HepG2 (cell line): ENCODE results near the gene ARAP1. TPM values are rescaled to one million over a fixed set of nuclear protein-coding genes. Genes with fewer than 3 reads are reported as not detected.

Experiments
- ATAC-seq: fragments of 200-7000 bp; cut with Tn5 transposase; 3 replicates; pipeline ENCODE4 v1.9.1; 2020; ENCODE audit warnings: mild to moderate bottlenecking, moderate library complexity
- BruUV-seq: library from RNA; stranded (reverse); fragments of 400-500 nt; replicated peaks from 2 replicates; lab custom pipeline; 2021; lab: Mats Ljungman, UMichigan
- CTCF ChIA-PET: fragments of 300-600 bp; formaldehyde crosslinking; extraction: SDS; loops from one replicate; lab custom pipeline; 2021; ENCODE audit warnings: low total read pairs, inconsistent platforms, low intra/inter-chr PET ratio; lab: Yijun Ruan, JAX
- POLR2A ChIA-PET: fragments of 350-600 bp; sonication (Branson Sonifier 250); formaldehyde crosslinking; loops from one replicate; lab custom pipeline; 2020; ENCODE audit warnings: antibody characterized with exemption, inconsistent platforms; lab: Yijun Ruan, JAX
- DNase-seq: peaks from one replicate; pipeline ENCODE4 v3.0.0-alpha.2; 2015; ENCODE audit warnings: low spot score
- FAIRE-seq: peaks from 3 replicates; lab custom pipeline; 2011; peaks lifted over from hg19 to GRCh38; lab: Jason Lieb, UNC
- H2AFZ ChIP-seq: one replicate; pipeline ENCODE4 v1.6.1; 2011; ENCODE audit warnings: low read length, inconsistent platforms
- H3K27ac ChIP-seq: fragments of 300-600 bp; 3 replicates; pipeline ENCODE4 v1.8.0; 2011; ENCODE audit warnings: mixed run types, mild to moderate bottlenecking, mixed read lengths, low read length, inconsistent platforms; ENCODE audit not compliant: insufficient read depth; ENCODE audit errors: extremely low read length
- H3K27me3 ChIP-seq, 2 experiments: fragments of 200-600 bp in 1 of 2; 2 replicates in 1 of 2; 3 replicates in 1 of 2; pipeline versions ENCODE4 v1.6.0 to v1.8.0; 2011; ENCODE audit warnings: low read length in 2 of 2, mild to moderate bottlenecking in 2 of 2, moderate library complexity in 2 of 2, inconsistent platforms in 1 of 2; ENCODE audit not compliant: insufficient read depth in 2 of 2, control insufficient read depth in 1 of 2
- H3K36me3 ChIP-seq, 2 experiments: fragments of 200-600 bp in 1 of 2; replicated peaks in 1 of 2; 2 replicates in 1 of 2; 3 replicates in 1 of 2; pipeline versions ENCODE4 v1.5.1 to v1.8.0; 2011; ENCODE audit warnings: low read length in 2 of 2, inconsistent platforms in 1 of 2; ENCODE audit not compliant: insufficient read depth in 2 of 2, control insufficient read depth in 1 of 2
- H3K4me1 ChIP-seq: 2 replicates; pipeline ENCODE4 v1.5.1; 2012; ENCODE audit warnings: low read length, inconsistent platforms; ENCODE audit not compliant: insufficient read depth
- H3K4me2 ChIP-seq: 2 replicates; pipeline ENCODE4 v1.6.0; 2011; ENCODE audit warnings: low read depth, low read length, inconsistent platforms
- H3K4me3 ChIP-seq, 3 experiments: fragments of 200-600 bp in 1 of 3; sonication (generic), shearing (Covaris generic) in 1 of 3; replicated peaks in 1 of 3; 2 replicates each; pipeline ENCODE4 v1.5.1; 2011 to 2016; ENCODE audit warnings: low read length in 3 of 3, inconsistent platforms in 2 of 3, low read depth in 2 of 3, mild to moderate bottlenecking in 2 of 3, control low read depth in 1 of 3, mixed read lengths in 1 of 3; ENCODE audit not compliant: insufficient read depth in 1 of 3
- H3K79me2 ChIP-seq: one replicate; pipeline ENCODE4 v1.6.1; 2011; ENCODE audit warnings: low read length, inconsistent platforms; ENCODE audit not compliant: insufficient read depth
- H3K9ac ChIP-seq: 2 replicates; pipeline ENCODE4 v1.6.0; 2011; ENCODE audit warnings: mild to moderate bottlenecking, low read depth, low read length, inconsistent platforms; ENCODE audit not compliant: insufficient read depth
- H3K9me3 ChIP-seq: 2 replicates; pipeline ENCODE4 v1.5.1; 2012; ENCODE audit warnings: mild to moderate bottlenecking, low read length
- H4K20me1 ChIP-seq: 2 replicates; pipeline ENCODE4 v1.6.0; 2011; ENCODE audit warnings: inconsistent platforms, mild to moderate bottlenecking, low read length, moderate library complexity; ENCODE audit not compliant: insufficient read depth
- FOXA3 ChIP-seq: IDR thresholded peaks from 2 replicates; pipeline ENCODE4 v1.6.1; 2016; ENCODE audit warnings: missing genetic modification reagents, missing compliant biosample characterization
- FOXO1 ChIP-seq: sonication (generic); formaldehyde crosslinking; IDR thresholded peaks from 2 replicates; pipeline ENCODE4 v1.4.0; 2020; ENCODE audit warnings: missing genetic modification reagents
- HIVEP1 ChIP-seq: sonication (generic); formaldehyde crosslinking; IDR thresholded peaks from 2 replicates; pipeline ENCODE4 v1.4.0; 2020; ENCODE audit warnings: mild to moderate bottlenecking, missing genetic modification reagents
- MXD4 ChIP-seq: IDR thresholded peaks from 2 replicates; pipeline ENCODE4 v1.6.1; 2016; ENCODE audit warnings: mild to moderate bottlenecking, missing biosample characterization, missing genetic modification reagents
- NPAS2 ChIP-seq: sonication (generic); formaldehyde crosslinking; IDR thresholded peaks from 2 replicates; pipeline ENCODE4 v1.8.0; 2022; ENCODE audit warnings: mild to moderate bottlenecking, missing genetic modification reagents, borderline replicate concordance
- ONECUT2 ChIP-seq: sonication (generic); formaldehyde crosslinking; IDR thresholded peaks from 2 replicates; pipeline ENCODE4 v1.4.0; 2020; ENCODE audit warnings: missing genetic modification reagents
- PAXIP1 ChIP-seq: sonication (generic); formaldehyde crosslinking; conservative IDR thresholded peaks from 2 replicates; pipeline ENCODE4 v1.4.0; 2020; ENCODE audit warnings: mild to moderate bottlenecking, missing genetic modification reagents, moderate library complexity
- PHF5A ChIP-seq: IDR thresholded peaks from one replicate; pipeline ENCODE4 v1.6.1; 2018; ENCODE audit warnings: low read depth, missing genetic modification reagents; ENCODE audit not compliant: unreplicated experiment
- REL ChIP-seq: sonication (generic); formaldehyde crosslinking; conservative IDR thresholded peaks from 2 replicates; pipeline ENCODE4 v1.8.0; 2022; ENCODE audit warnings: mild to moderate bottlenecking, missing genetic modification reagents, moderate library complexity
- TFAP4 ChIP-seq: sonication (generic); IDR thresholded peaks from 2 replicates; pipeline ENCODE4 v1.6.1; 2016; ENCODE audit warnings: low read depth, borderline replicate concordance
- ZNF30 ChIP-seq: sonication (generic); formaldehyde crosslinking; IDR thresholded peaks from 2 replicates; pipeline ENCODE4 v1.5.0; 2020; ENCODE audit warnings: mild to moderate bottlenecking, missing genetic modification reagents
- ZNF337 ChIP-seq: sonication (generic); formaldehyde crosslinking; IDR thresholded peaks from 2 replicates; pipeline ENCODE4 v1.5.1; 2020; ENCODE audit warnings: missing genetic modification reagents, low read depth, mild to moderate bottlenecking, borderline replicate concordance
- ZNF713 ChIP-seq: sonication (generic); formaldehyde crosslinking; IDR thresholded peaks from 2 replicates; pipeline ENCODE4 v1.4.0; 2020; ENCODE audit warnings: mild to moderate bottlenecking, missing genetic modification reagents
- ZNF780A ChIP-seq: sonication (generic); formaldehyde crosslinking; IDR thresholded peaks from 2 replicates; pipeline ENCODE4 v1.8.0; 2022; ENCODE audit warnings: mild to moderate bottlenecking, missing genetic modification reagents, moderate library complexity
- ZSCAN21 ChIP-seq: sonication (generic); formaldehyde crosslinking; IDR thresholded peaks from 2 replicates; pipeline ENCODE4 v1.8.0; 2022; ENCODE audit warnings: mild to moderate bottlenecking, missing genetic modification reagents, moderate library complexity, borderline replicate concordance
- WGBS: methylation state at CpG from one replicate; pipeline ENCODE4 v1.1.6; 2017; ENCODE audit warnings: low lambda C conversion rate; 5-methylcytosine and 5-hydroxymethylcytosine counted together
- in situ Hi-C: cut with HindIII; loops from 2 replicates; pipeline ENCODE4 v1.10.0; 2017; ENCODE audit warnings: low pct_unique_long_range_greater_than_20kb; ENCODE audit not compliant: extremely low pct_ligation_motif_present
- intact Hi-C: fragments of 100-400 bp; cut with micrococcal nuclease; formaldehyde crosslinking; loops from one replicate; pipeline ENCODE4 v1.10.0; 2022; ENCODE audit not compliant: unreplicated experiment
- polyA plus RNA-seq, 8 experiments: library from polyadenylated mRNA; depleted of rRNA in 3 of 8; stranded (reverse) in 7 of 8; unstranded in 1 of 8; fragments of >200 nt; fragmentation: Illumina TruSeq in 4 of 8; extraction: Trizol in 4 of 8; gene quantifications; 2 replicates each; pipeline versions ENCODE4 v1.2.1 to v1.2.3, GENCODE V29; 2011 to 2016; ENCODE audit warnings: low read depth in 4 of 8, missing spikeins in 1 of 8, mixed read lengths in 1 of 8; ENCODE audit not compliant: insufficient read depth in 1 of 8
- total RNA-seq, 5 experiments: library from RNA; depleted of rRNA; stranded (reverse); fragments of >200 nt; fragmentation: Illumina TruSeq; extraction: Trizol; gene quantifications; 2 replicates each; pipeline ENCODE4 v1.2.3, GENCODE V29; 2016; ENCODE audit warnings: low read depth in 1 of 5

ARAP1 gene
- total and polyA plus RNA-seq, 2 of the 13 experiments (the other 11 are each of a cell fraction or from before 2014, with no cell fraction given): 43.2 to 55.5 TPM

- 94% methylated on average over 4 of the region's 4 CpGs for WGBS
These were observed 17.5 kb upstream of the ARAP1 start for GRCh38 chr11:72769680-72770079.

More at GRCh38 chr11:72769680-72770079, 17.5 kb upstream of the ARAP1 start:
- H3K4me1 ChIP-seq: peaks cover 83% of the 10 kb centered on the region
- CTCF ChIA-PET: no interaction called here
- intact Hi-C loops (no loop called here), in situ Hi-C loops (no loop called here)
- no peak overlapping the region for H3K27ac ChIP-seq
- H2AFZ ChIP-seq: no peak overlapping the region
- H3K9me3 ChIP-seq: no peaks in the 10 kb centered on the region
- H3K27me3 ChIP-seq: no peaks in the 10 kb centered on the region
- TF ChIP-seq PHF5A (CRISPR knock-in tag) (no peak), ZNF337 (CRISPR knock-in tag) (no peak), ONECUT2 (CRISPR knock-in tag) (no peak), ZSCAN21 (CRISPR knock-in tag) (no peak), REL (CRISPR knock-in tag) (no peak), ZNF30 (CRISPR knock-in tag) (no peak), TFAP4 (no peak), ZNF780A (CRISPR knock-in tag) (no peak), MXD4 (CRISPR knock-in tag) (no peak), FOXA3 (no peak), HIVEP1 (CRISPR knock-in tag) (no peak), NPAS2 (CRISPR knock-in tag) (no peak), ZNF713 (CRISPR knock-in tag) (no peak), FOXO1 (CRISPR knock-in tag) (no peak), PAXIP1 (no peak)
- peaks cover 4 to 27% of the 10 kb centered on the region in 2 experiments; a peak in 4 of 5 replicates for H3K36me3 ChIP-seq
- no peak for FAIRE-seq
- no TSS peak for BruUV-seq
- H3K4me3 ChIP-seq: no peak overlapping the region
- no peak for DNase-seq
- POLR2A ChIA-PET: interaction anchor here (1.2 kb wide), 1 partner anchor 9 kb away, joined by 4 read pairs; no protein-coding TSS in a partner anchor
- H3K9ac ChIP-seq: no peak overlapping the region
- peaks cover 3% of the 10 kb centered on the region; the same call in 1 of the 2 replicates for H4K20me1 ChIP-seq
- peaks cover 59% of the 10 kb centered on the region for H3K79me2 ChIP-seq
- H3K4me2 ChIP-seq: no peak overlapping the region
- ATAC-seq: no peak
